AG04449 (cell line): ENCODE results near the gene SV2B.

Experiments used
- CTCF ChIA-PET: fragments of 350-600 bp; formaldehyde crosslinking; extraction: SDS; loops from one replicate; lab custom pipeline; 2021; ENCODE audit warnings: antibody characterized with exemption; lab: Yijun Ruan, JAX
- POLR2A ChIA-PET: fragments of 400-600, 350-600 bp; formaldehyde crosslinking; extraction: SDS; loops from one replicate; lab custom pipeline; 2020; ENCODE audit warnings: antibody characterized with exemption, inconsistent platforms; lab: Yijun Ruan, JAX
- DNase-seq: peaks from one replicate; pipeline ENCODE4 v3.0.0-alpha.2; 2010; ENCODE audit warnings: low read depth, low spot score
- H3K4me3 ChIP-seq: 2 replicates; pipeline ENCODE4 v1.5.1; 2011; ENCODE audit warnings: low read depth, mild to moderate bottlenecking, control low read depth, low read length
- TF ChIP-seq, protein P1 (sequence below): IDR thresholded peaks from one replicate; pipeline ENCODE4 v1.5.1; 2011; ENCODE audit warnings: mild to moderate bottlenecking, moderate library complexity, low read length, control low read depth, inconsistent platforms; ENCODE audit not compliant: insufficient read depth; ENCODE audit errors: missing control alignments

Gene SV2B

DNA sequence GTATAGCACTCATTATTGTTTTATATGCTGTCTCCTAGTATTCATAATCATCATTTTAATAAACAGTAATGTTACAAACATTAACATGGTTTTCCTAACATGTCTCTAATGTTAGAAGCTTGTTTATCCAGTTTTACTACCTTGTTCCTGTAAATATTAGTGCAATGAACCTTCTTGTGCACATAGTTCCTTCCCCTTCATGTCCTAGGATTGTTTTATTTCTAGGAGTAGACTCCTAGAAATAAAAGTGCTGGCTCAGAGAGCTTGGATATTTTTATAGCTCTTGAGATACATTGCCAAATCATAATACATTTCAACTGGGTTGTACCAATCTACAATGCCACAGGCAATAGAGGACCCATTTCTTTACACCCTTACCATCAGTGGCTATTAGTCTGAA lies 161.3 kb downstream of the SV2B start:
- DNase-seq = no peak
- TF ChIP-seq, protein P1, sequence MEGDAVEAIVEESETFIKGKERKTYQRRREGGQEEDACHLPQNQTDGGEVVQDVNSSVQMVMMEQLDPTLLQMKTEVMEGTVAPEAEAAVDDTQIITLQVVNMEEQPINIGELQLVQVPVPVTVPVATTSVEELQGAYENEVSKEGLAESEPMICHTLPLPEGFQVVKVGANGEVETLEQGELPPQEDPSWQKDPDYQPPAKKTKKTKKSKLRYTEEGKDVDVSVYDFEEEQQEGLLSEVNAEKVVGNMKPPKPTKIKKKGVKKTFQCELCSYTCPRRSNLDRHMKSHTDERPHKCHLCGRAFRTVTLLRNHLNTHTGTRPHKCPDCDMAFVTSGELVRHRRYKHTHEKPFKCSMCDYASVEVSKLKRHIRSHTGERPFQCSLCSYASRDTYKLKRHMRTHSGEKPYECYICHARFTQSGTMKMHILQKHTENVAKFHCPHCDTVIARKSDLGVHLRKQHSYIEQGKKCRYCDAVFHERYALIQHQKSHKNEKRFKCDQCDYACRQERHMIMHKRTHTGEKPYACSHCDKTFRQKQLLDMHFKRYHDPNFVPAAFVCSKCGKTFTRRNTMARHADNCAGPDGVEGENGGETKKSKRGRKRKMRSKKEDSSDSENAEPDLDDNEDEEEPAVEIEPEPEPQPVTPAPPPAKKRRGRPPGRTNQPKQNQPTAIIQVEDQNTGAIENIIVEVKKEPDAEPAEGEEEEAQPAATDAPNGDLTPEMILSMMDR = no peak
- CTCF ChIA-PET = interaction anchor here (1.0 to 1.5 kb wide), 2 partner anchors 11 to 305 kb away, joined by 3 to 8 read pairs; no protein-coding TSS in a partner anchor
- POLR2A ChIA-PET = no interaction called here
- H3K4me3 ChIP-seq = no peak overlapping the region

DNA sequence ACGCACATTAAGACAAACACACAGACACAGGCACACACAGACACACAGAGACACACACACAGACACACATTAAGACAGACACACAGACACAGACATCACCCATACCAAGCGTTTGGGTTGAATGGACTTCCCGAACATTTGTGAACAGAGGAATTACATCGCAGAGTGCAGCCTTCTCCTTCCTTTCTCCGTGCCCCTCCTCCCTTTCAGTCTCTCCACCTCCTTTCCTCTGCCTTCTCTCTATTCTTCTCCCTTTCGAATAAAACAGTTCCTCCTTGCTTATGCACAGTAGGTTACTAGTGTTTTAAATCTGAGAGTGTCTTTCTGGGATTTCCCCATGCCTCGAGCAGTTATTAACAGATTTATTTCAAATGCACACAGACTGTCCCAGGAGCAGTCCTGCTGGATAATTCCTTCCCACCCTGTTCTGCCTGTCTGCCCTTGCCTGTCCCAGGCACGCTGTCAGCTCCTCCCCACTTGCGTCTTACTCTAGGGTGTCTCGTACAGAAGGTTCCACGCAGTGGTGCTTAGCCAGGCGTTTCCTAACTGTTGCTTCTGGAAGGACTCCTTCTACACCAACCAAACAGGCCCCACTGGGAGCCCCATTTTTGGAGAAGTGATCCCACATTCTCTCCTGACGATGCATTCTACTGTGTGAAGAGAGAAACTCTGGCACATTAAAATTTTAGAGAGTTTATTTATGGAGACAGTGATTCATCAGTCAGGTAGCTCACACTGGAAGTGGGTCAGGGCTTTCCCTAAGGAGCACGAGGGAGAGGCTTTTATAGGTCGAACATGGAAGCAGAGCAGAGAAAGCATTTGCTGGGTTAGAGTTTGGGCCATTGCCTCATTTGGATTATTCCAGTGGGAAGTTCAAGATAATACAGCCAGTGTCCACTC lies 163.8 kb downstream of the SV2B start:
- no peak for DNase-seq
- ChIA-PET CTCF (interaction anchor here (0.9 to 2.6 kb wide), 3 partner anchors 9 to 307 kb away, joined by 3 to 15 read pairs (median 8); no protein-coding TSS in a partner anchor), POLR2A (no interaction called here)
- no peak overlapping the region for H3K4me3 ChIP-seq
- TF ChIP-seq, protein P1 = no peak

GRCh38 chr15:91264651-91265351 lies 164.7 kb downstream of the SV2B start:
- TF ChIP-seq, protein P1 = no peak
- no peak for DNase-seq
- ChIA-PET CTCF (interaction anchor here (0.9 to 2.6 kb wide), 3 partner anchors 9 to 308 kb away, joined by 3 to 15 read pairs (median 8); no protein-coding TSS in a partner anchor), POLR2A (no interaction called here)
- H3K4me3 ChIP-seq = no peak overlapping the region

DNA sequence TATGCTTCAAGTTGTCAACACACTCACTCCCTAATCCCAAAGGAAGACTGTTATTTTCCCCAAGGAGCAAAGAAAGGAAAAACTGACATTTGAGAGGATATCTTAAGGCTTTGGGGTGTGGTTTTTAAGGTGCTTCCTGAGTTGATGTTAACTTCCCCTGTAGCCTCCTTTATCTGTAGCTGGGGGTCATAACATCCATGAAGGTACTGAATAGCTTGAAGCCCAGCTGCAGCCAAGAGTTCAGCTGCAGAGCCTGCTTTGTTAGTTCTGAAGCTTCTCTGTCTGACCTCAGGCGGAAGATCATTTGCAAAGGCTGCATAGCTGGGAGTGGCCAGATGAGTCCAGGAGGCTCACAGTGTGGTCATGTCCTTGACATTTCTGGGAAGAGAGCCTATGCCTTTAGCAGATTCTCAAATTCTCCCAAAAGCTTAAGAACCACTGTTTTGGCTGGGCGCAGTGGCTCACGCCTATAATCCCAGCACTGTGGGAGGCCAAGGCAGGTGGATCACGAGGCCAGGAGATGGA lies 165.4 kb downstream of the SV2B start:
- ChIA-PET POLR2A (no interaction called here), CTCF (interaction anchor here (1.1 to 2.6 kb wide), 3 partner anchors 210 to 309 kb away, joined by 4 to 15 read pairs (median 8); no protein-coding TSS in a partner anchor)
- no peak for DNase-seq
- TF ChIP-seq, protein P1 = no peak
- H3K4me3 ChIP-seq = no peak overlapping the region

DNA sequence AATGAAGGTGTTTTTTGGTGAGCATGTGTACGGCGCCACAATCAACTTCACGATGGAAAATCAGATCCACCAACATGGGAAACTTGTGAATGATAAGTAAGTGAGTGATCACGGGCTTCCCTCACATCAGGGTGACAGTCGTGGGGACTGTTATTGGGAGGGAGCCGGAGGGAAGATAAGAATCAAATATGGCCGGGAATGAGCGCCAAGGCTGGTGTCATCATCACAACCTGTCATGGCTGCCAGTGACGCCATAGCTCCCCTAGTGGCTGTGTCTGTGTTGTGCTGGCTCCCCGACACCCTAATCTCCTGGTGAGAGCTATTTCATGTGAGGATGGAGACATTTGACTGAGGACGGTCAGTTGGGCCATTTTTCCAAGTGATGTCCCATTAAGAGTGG lies 168.5 kb downstream of the SV2B start:
- TF ChIP-seq, protein P1 = no peak
- ChIA-PET POLR2A (no interaction called here), CTCF (interaction anchor here (0.8 to 4.5 kb wide), 7 partner anchors 10 to 311 kb away, joined by 3 to 40 read pairs (median 3); no protein-coding TSS in a partner anchor)
- no peak overlapping the region for H3K4me3 ChIP-seq
- no peak for DNase-seq
